ENCODE data around the gene S1PR3. TPM values are rescaled to one million over a fixed set of nuclear protein-coding genes. Genes with fewer than 3 reads are reported as not detected.

Gene S1PR3
- total RNA-seq, 1 experiment from 2014 or later = 8.4 TPM

DNA sequence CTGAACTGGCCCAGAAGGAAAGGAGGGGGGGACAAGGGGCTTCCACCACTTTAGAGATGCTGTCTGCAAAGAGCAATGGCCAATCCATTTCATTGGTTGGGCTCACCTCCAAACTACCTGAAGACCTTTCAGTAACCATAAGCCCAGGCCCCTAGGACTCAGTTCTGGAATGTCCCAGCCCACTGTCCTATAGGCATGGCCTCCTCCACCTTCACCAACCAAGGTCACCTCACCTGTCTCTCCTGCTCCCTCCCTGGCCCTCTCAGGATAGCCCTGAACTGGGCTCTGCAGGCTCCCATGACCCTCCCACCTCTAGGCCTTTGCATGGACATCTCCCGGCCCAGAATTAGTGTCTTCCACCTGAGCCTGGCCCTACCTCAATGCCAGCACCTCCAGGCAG is 22.4 kb downstream of the S1PR3 start:
- TF ChIP-seq EZH2 (IDR thresholded peaks at IDR 0.05; ENCODE audit: low read length, unreplicated experiment) (no peak), EZH2phosphoT487 (IDR thresholded peaks at IDR 0.05; ENCODE audit: borderline replicate concordance, low read length) (no peak)
- TF ChIP-seq, protein P1, sequence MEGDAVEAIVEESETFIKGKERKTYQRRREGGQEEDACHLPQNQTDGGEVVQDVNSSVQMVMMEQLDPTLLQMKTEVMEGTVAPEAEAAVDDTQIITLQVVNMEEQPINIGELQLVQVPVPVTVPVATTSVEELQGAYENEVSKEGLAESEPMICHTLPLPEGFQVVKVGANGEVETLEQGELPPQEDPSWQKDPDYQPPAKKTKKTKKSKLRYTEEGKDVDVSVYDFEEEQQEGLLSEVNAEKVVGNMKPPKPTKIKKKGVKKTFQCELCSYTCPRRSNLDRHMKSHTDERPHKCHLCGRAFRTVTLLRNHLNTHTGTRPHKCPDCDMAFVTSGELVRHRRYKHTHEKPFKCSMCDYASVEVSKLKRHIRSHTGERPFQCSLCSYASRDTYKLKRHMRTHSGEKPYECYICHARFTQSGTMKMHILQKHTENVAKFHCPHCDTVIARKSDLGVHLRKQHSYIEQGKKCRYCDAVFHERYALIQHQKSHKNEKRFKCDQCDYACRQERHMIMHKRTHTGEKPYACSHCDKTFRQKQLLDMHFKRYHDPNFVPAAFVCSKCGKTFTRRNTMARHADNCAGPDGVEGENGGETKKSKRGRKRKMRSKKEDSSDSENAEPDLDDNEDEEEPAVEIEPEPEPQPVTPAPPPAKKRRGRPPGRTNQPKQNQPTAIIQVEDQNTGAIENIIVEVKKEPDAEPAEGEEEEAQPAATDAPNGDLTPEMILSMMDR (conservative IDR thresholded peaks at IDR 0.05; ENCODE audit: low read depth, low read length) = no peak
- no peak overlapping the region for H3K9ac ChIP-seq (ENCODE audit: low read length)
- ATAC-seq (no peak), DNase-seq (no peak)
- H3K9me2 ChIP-seq (replicated peaks; ENCODE audit: low read length) = no peaks in the 10 kb centered on the region
- H3K79me2 ChIP-seq (ENCODE audit: low read length) = no peaks in the 10 kb centered on the region
- H3K4me3 ChIP-seq (ENCODE audit: low read length) = no peak overlapping the region
- H3K4me2 ChIP-seq (ENCODE audit: low read length) = no peak overlapping the region
- CTCF ChIA-PET = no interaction called here
- H3F3A ChIP-seq (ENCODE audit: low read length, unreplicated experiment) = no peaks in the 10 kb centered on the region
- H4K20me1 ChIP-seq (ENCODE audit: low read length) = no peaks in the 10 kb centered on the region
- no peaks in the 10 kb centered on the region for H3K4me1 ChIP-seq (ENCODE audit: insufficient read depth, low read length)
- BruUV-seq (replicated peaks) = no TSS peak
- H3K27me3 ChIP-seq (ENCODE audit: low read length) = no peaks in the 10 kb centered on the region
- H3K9me3 ChIP-seq (ENCODE audit: low read length) = no peaks in the 10 kb centered on the region
- no peak overlapping the region for H2AFZ ChIP-seq (ENCODE audit: low read length)
- no peak overlapping the region for H3K27ac ChIP-seq (ENCODE audit: low read length)
- no peaks in the 10 kb centered on the region for H3K36me3 ChIP-seq (ENCODE audit: low read depth, low read length)
- intact Hi-C loops (cut with micrococcal nuclease) = no loop called here
- POLR2A ChIA-PET (ENCODE audit: unreplicated experiment) = no interaction called here

DNA sequence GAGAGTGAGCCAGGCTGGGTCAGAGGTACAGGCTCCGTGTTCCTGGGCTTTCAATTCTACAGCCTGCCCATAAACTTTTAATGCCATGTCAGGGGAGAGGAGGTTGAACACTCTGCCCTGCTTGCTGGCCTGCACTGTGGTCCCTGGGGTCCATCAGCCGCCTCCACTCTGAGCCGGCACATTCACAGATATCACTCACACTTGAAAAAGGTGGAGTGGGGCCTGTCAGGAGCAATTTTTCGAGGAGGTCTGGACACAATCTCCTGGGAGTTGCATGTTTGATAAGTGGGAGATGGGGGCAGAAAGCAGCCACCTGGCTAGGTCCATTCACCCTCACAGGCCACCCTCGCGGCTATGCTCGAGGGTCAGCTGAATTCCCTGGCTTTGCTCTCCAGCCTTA is 22.9 kb downstream of the S1PR3 start:
- Histone ChIP-seq H3K4me1 (ENCODE audit: insufficient read depth, low read length) (no peaks in the 10 kb centered on the region), H3K27ac (ENCODE audit: low read length) (no peak overlapping the region), H3K36me3 (ENCODE audit: low read depth, low read length) (no peaks in the 10 kb centered on the region), H3F3A (ENCODE audit: low read length, unreplicated experiment) (no peaks in the 10 kb centered on the region), H3K9me3 (ENCODE audit: low read length) (no peaks in the 10 kb centered on the region), H3K9ac (ENCODE audit: low read length) (no peak overlapping the region), H3K27me3 (ENCODE audit: low read length) (no peaks in the 10 kb centered on the region), H3K4me2 (ENCODE audit: low read length) (no peak overlapping the region), H4K20me1 (ENCODE audit: low read length) (no peaks in the 10 kb centered on the region), H3K9me2 (replicated peaks; ENCODE audit: low read length) (no peaks in the 10 kb centered on the region), H2AFZ (ENCODE audit: low read length) (no peak overlapping the region), H3K4me3 (ENCODE audit: low read length) (no peak overlapping the region), H3K79me2 (ENCODE audit: low read length) (no peaks in the 10 kb centered on the region)
- DNase-seq (no peak), ATAC-seq (no peak)
- intact Hi-C loops (cut with micrococcal nuclease) = no loop called here
- POLR2A ChIA-PET (ENCODE audit: unreplicated experiment) = no interaction called here
- CTCF ChIA-PET = no interaction called here
- no TSS peak for BruUV-seq (replicated peaks)
- TF ChIP-seq, protein P1 (conservative IDR thresholded peaks at IDR 0.05; ENCODE audit: low read depth, low read length) = no peak
- TF ChIP-seq EZH2phosphoT487 (IDR thresholded peaks at IDR 0.05; ENCODE audit: borderline replicate concordance, low read length) = no peak
- TF ChIP-seq EZH2 (IDR thresholded peaks at IDR 0.05; ENCODE audit: low read length, unreplicated experiment) = no peak

DNA sequence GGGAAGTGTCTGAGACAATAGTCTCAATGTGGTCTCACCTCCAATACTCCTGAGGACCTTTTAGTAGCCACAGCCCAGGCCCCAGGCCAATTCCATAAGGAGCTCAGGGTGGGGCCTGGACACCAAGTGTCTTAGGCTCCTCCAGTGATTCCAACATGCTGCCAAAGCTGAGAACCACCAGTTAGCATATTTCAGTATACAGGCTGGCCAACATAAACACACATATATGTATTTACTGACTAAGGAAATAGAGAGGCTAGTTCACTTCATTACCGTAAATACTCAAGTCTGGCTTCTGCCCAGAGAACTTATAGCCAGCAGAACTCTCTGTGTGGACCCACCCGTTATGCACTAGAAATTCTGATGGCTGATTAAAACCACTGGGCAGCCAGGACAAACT is 24.1 kb downstream of the S1PR3 start:
- Histone ChIP-seq H3K79me2 (ENCODE audit: low read length) (no peaks in the 10 kb centered on the region), H3K4me2 (ENCODE audit: low read length) (no peak overlapping the region), H3K36me3 (ENCODE audit: low read depth, low read length) (no peaks in the 10 kb centered on the region), H4K20me1 (ENCODE audit: low read length) (no peaks in the 10 kb centered on the region), H3K4me3 (ENCODE audit: low read length) (no peak overlapping the region), H3K27me3 (ENCODE audit: low read length) (no peaks in the 10 kb centered on the region), H3F3A (ENCODE audit: low read length, unreplicated experiment) (no peaks in the 10 kb centered on the region), H3K27ac (ENCODE audit: low read length) (no peak overlapping the region), H3K9me2 (replicated peaks; ENCODE audit: low read length) (no peaks in the 10 kb centered on the region), H2AFZ (ENCODE audit: low read length) (no peak overlapping the region), H3K4me1 (ENCODE audit: insufficient read depth, low read length) (peaks cover under 1% of the 10 kb centered on the region), H3K9me3 (ENCODE audit: low read length) (no peaks in the 10 kb centered on the region), H3K9ac (ENCODE audit: low read length) (no peak overlapping the region)
- intact Hi-C loops (cut with micrococcal nuclease) = no loop called here
- CTCF ChIA-PET = no interaction called here
- DNase-seq (peak; percentile 11), ATAC-seq (no peak)
- POLR2A ChIA-PET (ENCODE audit: unreplicated experiment) = no interaction called here
- TF ChIP-seq EZH2phosphoT487 (IDR thresholded peaks at IDR 0.05; ENCODE audit: borderline replicate concordance, low read length) (no peak), EZH2 (IDR thresholded peaks at IDR 0.05; ENCODE audit: low read length, unreplicated experiment) (no peak)
- TF ChIP-seq, protein P1 (conservative IDR thresholded peaks at IDR 0.05; ENCODE audit: low read depth, low read length) = no peak
- no TSS peak for BruUV-seq (replicated peaks)
